Endothelial cell (in vitro differentiated cells): ENCODE results near the gene USP36. TPM values are rescaled to one million over a fixed set of nuclear protein-coding genes. Genes with fewer than 3 reads are reported as not detected.

Experiments used
- DNase-seq: peaks from one replicate; pipeline ENCODE4 v3.0.0; 2021; ENCODE audit warnings: low spot score
- H3K27ac Mint-ChIP-seq: one replicate; pipeline ENCODE4 v1.8.0; 2021; ENCODE audit warnings: mixed read lengths, inconsistent platforms; ENCODE audit not compliant: unreplicated experiment
- H3K27me3 Mint-ChIP-seq: one replicate; pipeline ENCODE4 v1.8.0; 2021; ENCODE audit warnings: mild to moderate bottlenecking, moderate library complexity, mixed read lengths, inconsistent platforms; ENCODE audit not compliant: unreplicated experiment
- H3K36me3 Mint-ChIP-seq: one replicate; pipeline ENCODE4 v1.8.0; 2021; ENCODE audit warnings: mild to moderate bottlenecking, low read depth, mixed read lengths, inconsistent platforms; ENCODE audit not compliant: unreplicated experiment
- H3K4me1 Mint-ChIP-seq: one replicate; pipeline ENCODE4 v1.8.0; 2021; ENCODE audit warnings: mild to moderate bottlenecking, mixed read lengths, inconsistent platforms; ENCODE audit not compliant: unreplicated experiment
- H3K4me3 Mint-ChIP-seq: one replicate; pipeline ENCODE4 v1.8.0; 2021; ENCODE audit warnings: mild to moderate bottlenecking, mixed read lengths, inconsistent platforms; ENCODE audit not compliant: unreplicated experiment
- H3K9me3 Mint-ChIP-seq: one replicate; pipeline ENCODE4 v1.8.0; 2021; ENCODE audit warnings: mixed read lengths, inconsistent platforms; ENCODE audit not compliant: unreplicated experiment
- CTCF ChIP-seq: fragments of 200-600 bp; sonication (generic); IDR thresholded peaks from one replicate; pipeline ENCODE4 v1.5.0; 2021; ENCODE audit warnings: antibody characterized with exemption; ENCODE audit not compliant: unreplicated experiment
- total RNA-seq: library from RNA; stranded (reverse); fragmentation: NEBNext Ultra II Directional; extraction: Animal tissue kit (Norgen Biotek cat#: 25700); gene quantifications from one replicate; pipeline ENCODE4 v1.2.1, GENCODE V29; 2021; ENCODE audit not compliant: unreplicated experiment

The USP36 gene
- total RNA-seq, 1 donor from 2014 or later: 56.7 TPM

GRCh38 chr17:78774956-78775571 is 65.5 kb downstream of the USP36 start:
- DNase-seq: no peak
- no peak overlapping the region for H3K4me3 Mint-ChIP-seq
- H3K36me3 Mint-ChIP-seq: no peaks in the 10 kb centered on the region
- no peak for TF ChIP-seq CTCF
- peaks cover 3% of the 10 kb centered on the region for H3K27me3 Mint-ChIP-seq
- H3K9me3 Mint-ChIP-seq: no peaks in the 10 kb centered on the region
- H3K4me1 Mint-ChIP-seq: peaks cover 39% of the 10 kb centered on the region
- peak overlapping the region; percentile 3 for H3K27ac Mint-ChIP-seq

GRCh38 chr17:78774453-78774852 is 66.2 kb downstream of the USP36 start:
- no peaks in the 10 kb centered on the region for H3K9me3 Mint-ChIP-seq
- no peaks in the 10 kb centered on the region for H3K36me3 Mint-ChIP-seq
- H3K4me1 Mint-ChIP-seq: peaks cover 33% of the 10 kb centered on the region
- peak overlapping the region; percentile 3 for H3K27ac Mint-ChIP-seq
- peaks cover 3% of the 10 kb centered on the region for H3K27me3 Mint-ChIP-seq
- no peak overlapping the region for H3K4me3 Mint-ChIP-seq
- no peak for DNase-seq
- no peak for TF ChIP-seq CTCF

GRCh38 chr17:78771758-78772382 is 68.7 kb downstream of the USP36 start:
- Mint-ChIP-seq H3K36me3 (no peaks in the 10 kb centered on the region), H3K27me3 (peaks cover 3% of the 10 kb centered on the region), H3K27ac (peak overlapping the region; percentile 97), H3K4me3 (peak overlapping the region; percentile 59), H3K4me1 (peaks cover 30% of the 10 kb centered on the region), H3K9me3 (no peaks in the 10 kb centered on the region)
- DNase-seq: no peak
- TF ChIP-seq CTCF: no peak

- Mint-ChIP-seq H3K4me3 (no peak overlapping the region), H3K36me3 (no peaks in the 10 kb centered on the region), H3K9me3 (no peaks in the 10 kb centered on the region), H3K27ac (no peak overlapping the region), H3K4me1 (peaks cover 28% of the 10 kb centered on the region), H3K27me3 (peaks cover 3% of the 10 kb centered on the region)
- no peak for TF ChIP-seq CTCF
- no peak for DNase-seq
These were observed 71.3 kb downstream of the USP36 start for GRCh38 chr17:78769196-78769773.

GRCh38 chr17:78767806-78768205 is 72.8 kb downstream of the USP36 start:
- no peak for DNase-seq
- peaks cover 23% of the 10 kb centered on the region for H3K4me1 Mint-ChIP-seq

More at GRCh38 chr17:78767806-78768205, 72.8 kb downstream of the USP36 start:
- Mint-ChIP-seq H3K27ac (no peak overlapping the region), H3K27me3 (peaks cover 3% of the 10 kb centered on the region), H3K36me3 (no peaks in the 10 kb centered on the region), H3K4me3 (no peak overlapping the region), H3K9me3 (no peaks in the 10 kb centered on the region)
- TF ChIP-seq CTCF: no peak
